Stomach (tissue), 4 donors: ENCODE data around the gene SPCS2.

Experiments
- EP300 ChIP-seq: sonication (generic); formaldehyde crosslinking; IDR thresholded peaks from one replicate; pipeline ENCODE4 v1.6.1; 2017; ENCODE audit warnings: antibody characterized with exemption
- POLR2AphosphoS5 ChIP-seq, 3 donors: sonication (generic); formaldehyde crosslinking; IDR thresholded peaks; one replicate each; pipeline ENCODE4 v1.6.1; 2016; ENCODE audit warnings: antibody characterized with exemption in 3 of 3

DNA sequence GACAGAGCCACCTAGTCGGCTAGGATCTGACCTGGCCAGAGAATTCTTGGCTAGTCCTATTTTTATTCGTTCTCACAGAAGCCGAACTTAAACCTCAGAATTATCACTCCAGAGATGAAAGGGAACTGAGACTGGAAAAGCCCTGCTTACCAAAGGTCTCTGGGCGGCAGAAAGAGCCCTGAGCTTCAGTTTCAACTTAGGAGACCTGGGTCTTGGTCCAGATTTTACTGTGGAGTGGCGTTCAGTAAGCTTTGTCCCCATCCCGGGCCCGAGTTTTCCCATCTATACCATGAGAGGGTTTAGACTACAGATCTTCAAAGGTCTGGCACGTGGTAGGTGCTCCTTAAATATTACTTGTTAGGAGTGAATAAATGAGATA, 40.2 kb downstream of the SPCS2 start:
- TF ChIP-seq EP300 (no peak), POLR2AphosphoS5 (IDR thresholded peaks at IDR 0.05) (no peak)
